HG03066 (cell line): ENCODE measurements around the gene HOXB2.
A peak's percentile ranks its signal among the peaks of the same experiment; 100 is the strongest.
"Not testable (repeated sequence)": the region's sequence is repeated elsewhere in the genome, so short reads cannot be mapped to it uniquely, and the experiment has no call there.

Experiments
- ATAC-seq: cut with Tn5 transposase; IDR thresholded peaks from one replicate; pipeline ENCODE4 v1.9.1; 2021; ENCODE audit warnings: low read depth; ENCODE audit not compliant: unreplicated experiment

HOXB2 gene

GRCh38 chr17:48523010-48523409 is 21.9 kb downstream of the HOXB2 start:
- no peak for ATAC-seq

- ATAC-seq, result no peak
Measured at GRCh38 chr17:48522031-48522653, 22.8 kb downstream of the HOXB2 start.

GRCh38 chr17:48520631-48521079 is 24.3 kb downstream of the HOXB2 start:
- no peak for ATAC-seq

GRCh38 chr17:48519427-48519826 is 25.5 kb downstream of the HOXB2 start:
- ATAC-seq, result no peak

- no peak for ATAC-seq
Measured at GRCh38 chr17:48517478-48517877, 27.4 kb downstream of the HOXB2 start.

- ATAC-seq, result no peak
Measured at GRCh38 chr17:48515925-48516900, 28.7 kb downstream of the HOXB2 start.

GRCh38 chr17:48514477-48514876 is 30.4 kb downstream of the HOXB2 start:
- no peak for ATAC-seq

- ATAC-seq, result no peak
Measured at GRCh38 chr17:48513666-48514455, 31.0 kb downstream of the HOXB2 start.

- no peak for ATAC-seq
Measured at GRCh38 chr17:48513097-48513496, 31.8 kb downstream of the HOXB2 start.

- ATAC-seq, result no peak
Measured at GRCh38 chr17:48510761-48511604, 33.9 kb downstream of the HOXB2 start.

- no peak for ATAC-seq
Measured at GRCh38 chr17:48510381-48510760, 34.5 kb downstream of the HOXB2 start.

- not testable (repeated sequence) for ATAC-seq
Measured at GRCh38 chr17:48509708-48510107, 35.2 kb downstream of the HOXB2 start.

GRCh38 chr17:48506246-48506645 is 38.7 kb downstream of the HOXB2 start:
- no peak for ATAC-seq

- ATAC-seq, result peak; percentile 72
Measured at GRCh38 chr17:48505788-48506187, 39.1 kb downstream of the HOXB2 start.

GRCh38 chr17:48504953-48505352 is 40.0 kb downstream of the HOXB2 start:
- ATAC-seq, result no peak

- ATAC-seq, result no peak
Measured at GRCh38 chr17:48503747-48504146, 41.2 kb downstream of the HOXB2 start.

- ATAC-seq, result no peak
Measured at GRCh38 chr17:48502901-48503300, 42.0 kb downstream of the HOXB2 start.

- no peak for ATAC-seq
Measured at GRCh38 chr17:48502312-48502711, 42.6 kb downstream of the HOXB2 start.

- no peak for ATAC-seq
Measured at GRCh38 chr17:48500435-48501426, 44.2 kb downstream of the HOXB2 start.
